Progenitor cell of endocrine pancreas (in vitro differentiated cells): ENCODE results near the gene TMTC2. TPM values are rescaled to one million over a fixed set of nuclear protein-coding genes. Genes with fewer than 3 reads are reported as not detected.

ENCODE experiments used
- DNase-seq: peaks from one replicate; pipeline ENCODE4 v3.0.0; 2021; ENCODE audit warnings: low spot score; ENCODE audit not compliant: unreplicated experiment
- H3K27ac Mint-ChIP-seq: 2 replicates; pipeline ENCODE4 v1.8.0; 2021; ENCODE audit warnings: mild to moderate bottlenecking, moderate library complexity, mixed read lengths
- H3K27me3 Mint-ChIP-seq: 2 replicates; pipeline ENCODE4 v1.8.0; 2021; ENCODE audit warnings: mixed read lengths
- H3K36me3 Mint-ChIP-seq: 2 replicates; pipeline ENCODE4 v1.8.0; 2022; ENCODE audit warnings: mixed read lengths; ENCODE audit not compliant: insufficient read depth
- H3K4me1 Mint-ChIP-seq: 2 replicates; pipeline ENCODE4 v1.8.0; 2021; ENCODE audit warnings: low read depth, mixed read lengths
- H3K4me3 Mint-ChIP-seq: 2 replicates; pipeline ENCODE4 v1.8.0; 2021; ENCODE audit warnings: low read depth, mild to moderate bottlenecking, moderate library complexity, mixed read lengths
- H3K9me3 Mint-ChIP-seq: 2 replicates; pipeline ENCODE4 v1.8.0; 2021; ENCODE audit warnings: low read depth, mixed read lengths
- CTCF ChIP-seq: fragments of 200-600 bp; sonication (generic); IDR thresholded peaks from one replicate; pipeline ENCODE4 v1.5.0; 2021; ENCODE audit warnings: antibody characterized with exemption, mild to moderate bottlenecking; ENCODE audit not compliant: unreplicated experiment
- total RNA-seq: library from RNA; stranded (reverse); gene quantifications from 2 replicates; pipeline ENCODE4 v1.2.1, GENCODE V29; 2021

TMTC2 gene
- total RNA-seq, 1 donor from 2014 or later = 15.4 TPM

DNA sequence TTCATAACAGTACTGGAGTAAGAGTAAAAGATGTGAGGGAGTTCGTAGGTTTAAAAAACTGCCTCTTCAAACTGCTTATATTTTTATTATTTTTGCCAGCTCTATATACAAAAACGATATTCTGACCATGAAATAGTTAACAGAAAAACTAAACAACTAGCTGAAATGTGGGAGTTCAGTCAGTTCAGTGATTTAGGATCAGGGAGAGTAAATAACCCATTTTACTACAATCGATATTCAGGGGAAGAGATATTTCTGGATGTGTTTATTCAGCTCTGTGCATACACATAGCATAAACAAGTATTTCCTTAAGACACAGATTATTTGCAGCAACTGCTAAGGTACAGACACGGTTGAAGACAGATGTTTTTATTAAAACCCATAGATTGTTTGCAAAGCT, 470.9 kb downstream of the TMTC2 start:
- H3K9me3 Mint-ChIP-seq = peaks cover 12% of the 10 kb centered on the region
- peak overlapping the region; percentile 9 for H3K27ac Mint-ChIP-seq
- no peak overlapping the region for H3K4me3 Mint-ChIP-seq
- peaks cover 2% of the 10 kb centered on the region for H3K36me3 Mint-ChIP-seq
- no peaks in the 10 kb centered on the region for H3K27me3 Mint-ChIP-seq
- DNase-seq = no peak
- TF ChIP-seq CTCF = no peak
- peaks cover 32% of the 10 kb centered on the region for H3K4me1 Mint-ChIP-seq

- Mint-ChIP-seq H3K36me3 (peaks cover 2% of the 10 kb centered on the region), H3K4me1 (peaks cover 30% of the 10 kb centered on the region), H3K27ac (no peak overlapping the region), H3K4me3 (no peak overlapping the region), H3K27me3 (no peaks in the 10 kb centered on the region), H3K9me3 (peaks cover 17% of the 10 kb centered on the region)
- DNase-seq = no peak
- TF ChIP-seq CTCF = no peak
Measured at GRCh38 chr12:83158613-83159207, 472.0 kb downstream of the TMTC2 start.

- peaks cover 12% of the 10 kb centered on the region for H3K9me3 Mint-ChIP-seq
- H3K4me3 Mint-ChIP-seq = no peak overlapping the region
- TF ChIP-seq CTCF = no peak
Measured at GRCh38 chr12:83161456-83161855, 474.8 kb downstream of the TMTC2 start.

GRCh38 chr12:83168751-83169150, 482.0 kb downstream of the TMTC2 start:
- Mint-ChIP-seq H3K4me1 (peaks cover 27% of the 10 kb centered on the region), H3K9me3 (peaks cover 6% of the 10 kb centered on the region), H3K27me3 (no peaks in the 10 kb centered on the region), H3K27ac (no peak overlapping the region), H3K4me3 (no peak overlapping the region), H3K36me3 (peaks cover 1% of the 10 kb centered on the region)
- TF ChIP-seq CTCF = no peak
- no peak for DNase-seq

More at GRCh38 chr12:83161456-83161855, 474.8 kb downstream of the TMTC2 start:
- Mint-ChIP-seq H3K27me3 (no peaks in the 10 kb centered on the region), H3K36me3 (peaks cover 1% of the 10 kb centered on the region), H3K4me1 (peaks cover 29% of the 10 kb centered on the region), H3K27ac (no peak overlapping the region)
- DNase-seq = no peak

DNA sequence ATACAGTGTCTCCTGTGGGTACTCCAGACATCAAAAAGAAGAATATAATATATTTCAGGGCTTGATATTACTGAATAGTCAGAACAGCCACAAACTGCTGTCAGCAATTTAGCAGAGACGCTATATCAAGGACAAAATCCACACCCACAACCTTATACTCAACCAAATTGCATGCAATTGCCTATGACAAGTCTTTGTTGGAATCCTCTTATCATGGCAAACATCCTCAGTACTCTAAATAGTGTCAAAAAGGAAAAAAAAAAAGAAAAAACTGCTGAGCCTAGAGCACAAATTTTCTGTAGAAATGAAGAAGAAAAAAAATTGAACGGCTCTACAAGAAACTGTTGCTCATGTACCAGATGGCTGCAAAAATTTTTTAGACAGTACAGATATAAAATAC, 485.7 kb downstream of the TMTC2 start:
- no peak for TF ChIP-seq CTCF
- H3K27ac Mint-ChIP-seq = no peak overlapping the region
- peaks cover 34% of the 10 kb centered on the region for H3K4me1 Mint-ChIP-seq
- H3K36me3 Mint-ChIP-seq = no peaks in the 10 kb centered on the region
- no peaks in the 10 kb centered on the region for H3K27me3 Mint-ChIP-seq
- DNase-seq = no peak
- no peaks in the 10 kb centered on the region for H3K9me3 Mint-ChIP-seq
- no peak overlapping the region for H3K4me3 Mint-ChIP-seq
